Measurements from ENCODE around the gene PWP2.

- TF ChIP-seq CTCF (IDR thresholded peaks at IDR 0.05): no peak
- TF ChIP-seq POLR2AphosphoS5 (IDR thresholded peaks at IDR 0.05): no peak
- no peak for TF ChIP-seq EP300 (IDR thresholded peaks at IDR 0.05)
These were observed 42.3 kb upstream of the PWP2 start for GRCh38 chr21:44064852-44065403.

All from esophagus muscularis mucosa (tissue), 4 donors.